GM15510 (cell line): ENCODE measurements around the gene PIEZO2.

Source experiments
- POLR2A ChIP-seq: IDR thresholded peaks from 3 replicates; pipeline ENCODE4 v1.6.1; 2011; ENCODE audit warnings: borderline replicate concordance; ENCODE audit not compliant: insufficient read length; ENCODE audit errors: extremely low read depth

PIEZO2 gene

DNA sequence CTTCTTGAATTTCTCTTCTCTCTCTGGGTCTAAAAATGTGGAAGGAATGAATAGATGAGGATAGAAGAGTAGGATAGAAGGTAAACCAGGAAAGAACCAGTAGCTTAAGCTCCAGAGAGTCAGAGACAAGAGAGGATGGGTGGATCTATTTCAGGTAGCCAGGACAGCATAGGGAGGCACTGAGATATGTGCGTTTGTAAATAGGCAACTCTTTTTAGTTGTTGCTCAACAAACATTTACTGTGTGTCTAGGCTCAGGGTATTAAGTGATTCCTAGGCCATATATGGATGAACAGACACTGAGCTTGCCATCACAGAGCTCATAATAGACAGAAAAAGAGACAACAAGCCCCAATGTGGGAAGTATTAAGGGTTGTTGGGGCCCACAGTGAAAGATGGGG, 463.1 kb downstream of the PIEZO2 start:
- no peak for TF ChIP-seq POLR2A

DNA sequence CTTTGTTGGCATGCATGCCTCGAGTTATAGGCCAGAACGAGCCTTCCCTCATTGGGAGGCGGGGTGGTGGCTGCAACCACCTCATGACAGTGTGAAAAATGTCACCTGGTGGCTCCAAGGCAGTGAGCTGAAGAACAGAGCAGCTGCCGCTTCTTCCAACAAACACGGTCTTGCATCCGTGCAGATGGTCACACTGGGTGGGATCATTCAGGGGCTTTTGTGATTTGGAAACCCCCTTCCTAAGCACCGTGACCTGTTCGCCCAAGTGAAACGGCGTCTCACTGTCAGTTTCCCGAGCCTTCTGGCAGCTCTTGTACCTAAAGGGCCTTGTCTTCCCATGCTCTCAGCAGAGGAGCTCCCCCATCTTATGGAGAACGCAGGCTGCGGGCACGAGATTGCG, 463.9 kb downstream of the PIEZO2 start:
- no peak for TF ChIP-seq POLR2A

DNA sequence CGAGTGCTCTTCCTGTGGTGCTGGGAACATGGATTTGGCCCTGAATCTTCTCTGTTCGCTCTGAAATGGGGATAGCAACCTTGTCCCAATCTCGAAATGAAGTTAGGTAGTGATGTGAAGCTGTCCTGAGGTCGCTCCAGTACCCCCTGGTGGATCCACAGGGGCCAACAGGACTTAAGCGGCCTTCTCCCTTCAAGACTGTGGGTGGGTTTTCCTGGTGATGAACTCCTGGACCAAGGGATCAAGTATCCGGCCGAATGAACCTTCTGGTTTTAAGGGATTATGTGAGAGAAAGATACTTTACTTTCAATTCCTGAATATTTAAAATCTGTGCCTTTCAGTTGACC, 467.0 kb downstream of the PIEZO2 start:
- TF ChIP-seq POLR2A, result no peak

DNA sequence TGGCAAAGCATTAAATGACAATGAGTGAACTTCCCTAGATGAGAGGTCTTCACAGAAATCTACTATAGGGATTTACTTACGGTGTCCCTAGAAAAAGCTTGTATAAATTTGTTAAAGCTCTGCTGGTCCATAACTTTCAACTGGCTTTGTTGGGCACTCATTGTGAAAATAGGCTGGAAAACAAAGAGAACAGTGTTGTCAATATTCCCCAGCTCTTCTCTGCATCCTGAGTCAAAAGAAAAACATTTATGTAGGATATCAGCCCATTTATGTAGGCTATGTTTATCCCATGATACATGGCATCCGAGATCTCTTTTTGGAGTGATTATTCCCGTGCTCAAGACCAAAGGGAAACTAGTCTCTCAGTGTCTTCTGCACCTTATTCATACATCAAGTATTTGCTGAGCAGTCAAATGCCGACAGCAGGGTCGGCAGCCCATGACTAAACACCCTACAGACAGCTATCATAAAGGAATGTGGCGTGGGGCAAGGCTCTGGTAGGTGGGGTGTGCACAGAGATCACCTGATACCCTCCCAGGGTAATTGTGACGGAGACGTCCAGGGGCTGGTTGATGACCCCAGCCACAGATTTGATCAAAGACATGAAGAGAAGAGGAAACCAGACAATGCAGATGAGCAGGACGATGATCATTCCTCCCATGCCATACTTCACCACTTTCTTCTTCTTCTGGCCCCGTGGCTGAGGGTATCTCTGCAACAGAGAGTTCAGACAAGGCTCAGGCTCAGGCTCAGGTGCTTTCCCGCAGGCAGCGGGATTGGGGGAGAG, 467.6 kb downstream of the PIEZO2 start:
- no peak for TF ChIP-seq POLR2A

DNA sequence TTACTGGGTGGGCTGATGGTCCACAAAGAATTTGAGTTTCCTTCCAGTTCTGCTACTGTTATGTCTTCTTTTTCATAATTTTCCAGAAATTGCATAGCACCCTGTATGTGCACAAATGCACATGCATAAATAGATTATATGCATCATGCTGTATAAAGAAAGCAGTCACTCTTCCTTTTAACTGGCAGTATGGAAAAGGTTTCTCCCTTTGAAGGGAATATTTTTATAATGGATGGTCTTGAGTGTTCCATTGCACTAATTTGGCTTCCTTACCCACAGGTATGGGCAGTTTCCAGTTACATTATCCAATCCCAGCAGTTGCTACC, 469.1 kb downstream of the PIEZO2 start:
- TF ChIP-seq POLR2A, result no peak

DNA sequence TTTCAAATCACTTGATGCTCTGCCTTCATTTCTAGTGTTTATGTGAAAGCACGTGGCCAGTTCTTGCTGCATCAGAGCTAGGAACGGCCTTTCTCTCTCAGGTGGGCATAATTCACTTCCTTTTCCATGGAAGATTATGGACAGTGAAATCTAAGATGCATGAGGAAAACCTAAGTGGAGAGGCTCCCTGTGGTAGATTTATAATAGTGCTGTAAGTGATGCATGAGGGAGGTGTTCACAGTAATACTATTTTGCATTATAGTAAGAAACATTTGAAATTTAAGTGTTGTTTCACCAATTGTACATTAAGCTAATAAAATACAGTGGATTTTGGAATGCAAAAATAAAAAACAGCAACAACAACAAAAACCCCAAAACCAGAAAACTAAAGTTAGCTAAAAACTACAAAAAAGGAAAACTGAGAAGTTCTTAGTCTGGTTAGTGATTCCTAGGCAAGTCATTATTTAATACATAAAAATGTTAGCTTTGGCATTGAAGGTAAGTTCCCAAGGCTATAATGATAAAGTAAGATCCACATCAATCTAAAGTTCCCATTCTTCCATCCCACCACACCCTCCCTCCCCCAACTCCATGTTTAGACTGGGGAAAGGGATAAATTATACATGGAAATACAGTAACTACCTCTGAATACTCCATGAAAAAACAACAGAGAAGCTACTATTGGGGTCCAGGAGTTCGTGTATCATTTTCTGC, 469.7 kb downstream of the PIEZO2 start:
- TF ChIP-seq POLR2A, result no peak

DNA sequence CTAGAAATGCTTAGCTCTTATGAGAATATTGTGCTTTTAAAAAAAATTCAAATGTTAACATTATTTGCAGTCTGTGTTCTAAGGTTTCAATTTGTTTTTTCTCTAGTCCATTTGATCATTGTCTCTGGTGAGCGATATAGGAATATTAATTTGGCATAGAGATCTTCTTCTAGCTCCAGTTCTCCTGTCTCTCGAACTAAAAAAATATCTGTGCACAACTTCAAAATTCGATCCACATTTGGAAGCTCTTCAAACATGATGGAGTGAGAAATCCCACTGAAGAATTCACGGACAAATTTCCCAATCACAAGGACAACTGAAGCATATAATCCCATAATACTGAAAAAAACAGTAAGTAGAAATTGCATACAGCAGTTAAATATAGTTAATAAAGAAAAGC, 477.9 kb downstream of the PIEZO2 start:
- TF ChIP-seq POLR2A, result no peak

DNA sequence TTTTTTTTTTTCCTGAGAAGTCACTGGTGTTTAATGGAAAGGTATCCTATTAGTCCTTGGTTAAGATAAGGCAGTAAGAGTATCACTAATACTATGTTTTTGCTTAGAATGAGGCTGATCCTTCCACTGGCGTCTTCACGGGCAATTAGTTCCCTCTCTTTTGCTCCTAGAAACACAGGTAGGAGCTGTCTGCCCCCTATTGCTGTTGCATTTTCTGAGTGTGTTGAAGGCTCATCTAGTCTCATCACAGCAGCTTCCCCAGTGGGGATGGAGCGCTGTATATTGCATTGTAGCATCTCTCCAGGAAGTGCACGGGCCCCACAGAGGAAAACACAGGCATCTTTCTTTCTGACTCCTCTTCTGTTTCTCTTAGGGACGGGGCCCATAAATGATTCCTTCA, 478.5 kb downstream of the PIEZO2 start:
- no peak for TF ChIP-seq POLR2A

DNA sequence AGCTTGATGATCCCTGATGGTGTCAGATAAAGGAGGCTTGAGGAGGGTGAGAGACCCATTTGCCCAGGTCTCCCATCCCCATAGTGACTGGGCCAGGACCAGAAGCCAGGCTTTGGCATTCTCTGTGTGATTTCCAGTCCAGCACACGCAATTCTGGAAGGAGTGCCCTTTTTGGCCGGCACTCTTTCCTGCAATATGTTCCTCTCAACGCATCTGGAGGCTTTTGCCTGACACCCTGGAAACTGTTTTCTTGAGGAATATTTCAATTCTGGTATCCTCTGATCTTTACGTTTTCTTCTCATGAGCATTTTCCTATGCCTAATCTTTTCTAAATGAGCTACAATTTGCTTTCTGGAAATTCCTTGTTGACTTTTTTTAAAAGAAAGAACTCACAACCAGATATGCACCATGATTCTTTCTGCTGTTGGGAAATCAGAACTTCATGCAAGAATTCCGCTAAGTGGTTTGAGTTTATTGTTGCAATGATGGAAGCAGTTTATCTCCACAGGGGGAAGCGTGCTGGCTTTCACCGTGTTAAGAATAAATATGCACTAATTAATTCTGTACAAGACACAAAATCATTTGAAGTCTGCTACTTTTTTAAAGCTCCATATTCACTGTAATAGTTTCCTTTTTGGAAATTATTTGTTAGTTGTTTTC, 479.8 kb downstream of the PIEZO2 start:
- no peak for TF ChIP-seq POLR2A

DNA sequence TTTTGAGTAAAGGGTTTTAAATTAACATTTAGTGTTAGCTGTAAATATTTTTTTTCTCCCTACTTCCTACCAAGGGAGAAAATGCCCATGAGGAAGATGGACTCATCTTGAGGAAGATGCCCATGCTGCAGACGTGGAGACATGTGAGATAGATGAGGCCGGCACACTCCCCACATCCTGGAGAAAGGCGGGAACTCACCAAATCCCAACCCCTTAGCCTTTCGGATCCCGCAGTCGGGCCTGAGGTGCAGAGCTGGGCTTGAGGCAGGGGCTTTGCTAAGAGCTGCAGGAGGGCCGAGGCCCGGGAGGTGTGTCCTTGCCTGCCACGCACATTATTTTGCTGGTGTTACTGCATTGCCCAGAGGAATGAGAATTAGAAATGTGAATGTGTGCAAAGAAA, 485.6 kb downstream of the PIEZO2 start:
- TF ChIP-seq POLR2A, result no peak

DNA sequence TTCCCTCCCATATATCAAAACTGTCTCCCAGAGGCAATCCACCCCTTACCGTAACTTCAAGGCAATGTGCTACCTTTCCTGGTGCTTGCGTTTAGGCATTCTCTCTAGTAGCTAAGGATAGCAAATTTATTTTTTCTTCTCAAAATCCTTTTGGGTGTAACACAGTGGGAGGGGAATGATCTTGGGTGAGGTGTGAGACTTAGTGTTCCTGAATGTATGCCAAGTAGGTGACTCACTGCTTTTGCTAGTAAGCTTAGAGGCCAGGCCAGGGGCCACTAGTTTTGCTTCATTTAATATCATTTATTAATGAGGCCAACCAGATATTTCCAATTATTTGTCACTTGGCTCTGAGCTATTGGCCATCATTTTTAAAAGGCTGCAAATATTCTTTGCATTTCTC, 488.1 kb downstream of the PIEZO2 start:
- TF ChIP-seq POLR2A, result no peak

DNA sequence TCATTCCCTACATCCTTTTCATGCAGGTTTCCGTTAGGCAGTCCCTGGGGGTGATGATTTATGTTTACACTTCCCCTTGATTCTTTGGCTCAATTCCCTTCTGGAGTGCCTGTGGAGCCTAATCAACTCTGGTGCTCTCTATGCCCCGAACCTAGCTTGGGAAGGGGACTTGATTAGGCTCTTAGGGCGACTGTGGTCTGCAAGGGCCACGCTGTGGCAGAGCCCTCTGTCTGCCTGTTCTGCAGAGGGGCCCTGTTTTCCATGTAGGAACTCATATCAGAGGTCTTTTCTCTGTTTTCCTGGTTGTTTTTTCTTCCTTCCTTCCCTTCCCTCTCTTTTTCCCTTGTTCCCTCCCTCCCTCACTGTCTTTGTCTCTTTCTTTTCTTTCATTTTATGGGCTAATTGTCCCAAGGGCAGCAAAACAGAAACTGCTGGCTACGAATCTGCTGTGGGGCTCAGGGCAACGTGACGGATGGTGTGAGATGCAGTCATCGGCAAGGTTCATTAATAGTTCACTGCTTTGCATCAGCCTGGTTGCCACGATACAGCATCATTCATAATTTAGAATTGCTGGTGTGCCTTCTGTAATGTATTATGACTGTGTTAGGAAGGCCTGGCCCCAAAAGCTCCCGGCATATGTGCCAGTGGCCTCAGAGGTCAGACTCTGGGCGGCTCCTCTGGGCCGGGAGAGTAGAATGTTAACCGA, 489.0 kb downstream of the PIEZO2 start:
- TF ChIP-seq POLR2A, result no peak

DNA sequence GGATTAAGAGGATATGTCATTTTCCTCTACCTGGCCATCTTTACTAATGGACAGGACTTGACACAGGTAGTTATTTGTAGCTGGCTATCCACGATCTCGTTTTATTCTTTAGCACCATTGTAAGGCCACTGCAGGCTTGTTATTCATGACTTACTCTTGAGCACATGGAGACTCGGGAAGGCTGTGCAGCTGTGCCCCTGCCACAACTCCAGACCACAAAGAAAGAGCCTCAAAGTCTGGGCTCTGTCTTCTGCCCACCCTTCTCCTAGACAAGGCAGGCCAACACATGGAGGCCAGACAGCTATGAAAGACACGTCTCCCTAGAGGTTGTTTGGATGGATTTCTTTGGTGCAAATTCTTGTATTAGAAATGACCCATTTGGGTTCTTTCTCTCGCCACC, 489.8 kb downstream of the PIEZO2 start:
- TF ChIP-seq POLR2A, result no peak

DNA sequence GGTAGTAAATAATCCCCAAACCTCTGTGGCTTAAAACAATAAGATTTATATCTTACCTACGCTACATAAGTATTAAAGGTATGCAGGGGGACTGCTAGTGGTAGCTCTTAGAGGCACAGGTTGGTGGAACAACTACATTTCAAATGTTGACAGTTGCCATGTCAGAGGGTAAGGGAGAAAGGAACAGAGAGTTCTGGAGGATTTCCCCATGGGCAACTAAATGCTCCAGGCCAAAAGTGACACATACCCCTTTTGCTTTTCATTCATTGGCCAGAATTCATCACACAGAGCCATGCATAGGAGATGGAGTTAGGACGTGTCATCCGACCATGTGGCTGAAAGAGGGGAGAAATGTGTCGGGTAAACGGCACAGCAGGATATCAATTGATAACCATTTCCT, 490.4 kb downstream of the PIEZO2 start:
- TF ChIP-seq POLR2A, result no peak
